ENCODE data around the gene MPG.

MPG gene

DNA sequence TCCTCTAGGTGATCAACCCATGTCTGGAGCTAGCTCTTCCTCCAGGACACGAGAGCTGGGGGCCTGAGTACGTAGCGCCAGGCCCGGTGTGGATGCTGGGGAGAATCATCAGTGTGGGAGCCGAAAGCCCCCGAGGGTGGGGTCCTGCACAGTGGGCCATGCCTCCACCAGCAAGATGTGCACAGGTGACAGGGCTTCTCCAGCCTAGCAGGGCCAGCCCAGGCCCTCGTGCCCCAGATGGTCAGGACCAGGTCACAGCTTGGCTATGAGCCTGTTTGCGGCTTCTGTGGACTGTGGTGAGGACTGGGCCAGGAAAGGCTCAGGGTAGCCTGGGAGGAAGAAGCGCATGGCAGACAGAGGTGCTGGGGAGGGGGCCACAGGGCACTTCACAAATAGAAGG, 7.8 kb downstream of the MPG start:
- DNase-seq: no peak

DNA sequence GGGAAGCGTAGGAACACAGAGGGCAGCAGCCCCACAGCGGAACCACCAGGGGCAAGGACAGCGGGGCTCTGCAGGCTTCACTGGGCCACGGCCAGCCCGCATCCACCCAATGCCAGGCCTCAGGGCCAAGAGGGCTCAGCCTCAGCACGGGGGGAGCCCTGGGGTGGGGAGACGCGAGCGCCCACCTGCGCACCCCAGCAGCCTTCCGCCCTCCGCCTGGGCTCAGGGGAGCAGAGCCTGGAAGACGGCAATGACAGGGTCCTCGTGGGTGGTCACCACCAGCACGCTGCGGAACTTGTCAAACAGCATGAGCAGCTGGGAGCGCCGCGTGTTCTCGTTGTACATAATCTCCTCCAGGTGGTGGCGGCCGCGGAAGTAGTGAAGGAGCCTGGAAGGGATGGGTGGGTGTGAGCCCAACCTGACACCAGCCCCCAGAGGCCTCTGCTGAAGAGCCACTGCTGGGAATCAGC, 8.5 kb downstream of the MPG start:
- no peak for DNase-seq

DNA sequence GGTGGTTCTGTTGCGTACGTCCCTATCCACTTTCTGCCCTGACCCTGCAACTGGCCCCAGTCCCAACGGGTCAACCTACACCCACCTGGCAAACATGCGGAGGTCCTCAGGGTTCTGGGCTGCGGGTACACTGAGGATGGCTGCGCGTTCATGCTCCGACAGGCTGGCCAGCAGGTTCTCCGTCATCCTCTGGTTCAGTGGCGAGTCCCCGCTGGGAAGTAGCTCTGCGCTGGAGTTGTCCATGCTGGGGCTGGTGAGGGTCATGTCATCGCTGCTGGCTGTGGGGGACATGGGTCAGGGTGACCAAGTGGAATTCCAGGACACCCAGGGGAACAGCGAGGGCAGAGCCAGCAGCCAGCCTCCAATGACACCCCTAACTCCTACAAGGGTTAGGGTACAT, 10.6 kb downstream of the MPG start:
- no peak for DNase-seq

DNA sequence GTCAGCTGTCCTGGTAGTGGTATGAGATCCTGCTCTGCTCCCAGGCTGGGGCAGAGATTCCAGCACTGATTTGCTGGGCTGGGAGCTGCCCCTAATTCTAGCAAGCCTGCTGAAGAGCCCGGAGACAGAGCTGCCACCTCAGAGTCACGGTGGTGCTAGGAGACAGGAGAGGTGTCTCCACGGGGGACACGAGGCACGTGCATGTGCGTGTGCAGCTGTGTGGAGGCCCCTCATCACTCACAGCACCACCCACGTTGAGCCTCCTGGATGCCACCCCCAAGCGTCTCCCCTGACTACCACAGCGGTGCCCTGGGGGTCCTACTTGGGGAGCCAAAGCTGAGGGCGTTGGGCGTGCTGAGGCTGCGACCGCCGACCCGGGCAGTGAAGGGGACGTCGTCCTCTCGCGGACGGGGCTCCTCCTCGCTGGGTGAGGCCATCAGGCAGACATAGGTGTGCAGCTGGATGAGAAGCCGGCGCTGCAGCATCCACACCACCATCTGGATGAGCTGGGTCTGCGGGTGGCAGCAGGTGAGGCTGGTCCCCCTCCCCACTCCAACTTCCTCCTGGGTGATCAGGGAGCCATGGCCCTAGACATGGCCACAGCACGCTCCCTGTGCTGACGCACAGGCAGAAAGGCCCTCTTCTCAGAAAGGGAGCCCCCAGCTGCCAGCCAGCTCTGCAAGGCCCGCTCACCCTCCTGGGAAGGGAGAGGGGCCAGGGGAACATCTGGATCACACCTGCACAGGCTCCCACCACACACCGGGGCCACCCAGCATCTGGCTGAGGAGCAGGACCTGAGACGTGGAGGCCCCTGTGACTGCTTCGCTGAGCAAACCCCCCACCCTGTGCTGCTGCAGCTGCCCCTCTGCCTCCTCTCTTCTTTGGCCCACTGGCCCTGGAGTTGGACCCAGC, 11.6 kb downstream of the MPG start:
- no peak for DNase-seq

DNA sequence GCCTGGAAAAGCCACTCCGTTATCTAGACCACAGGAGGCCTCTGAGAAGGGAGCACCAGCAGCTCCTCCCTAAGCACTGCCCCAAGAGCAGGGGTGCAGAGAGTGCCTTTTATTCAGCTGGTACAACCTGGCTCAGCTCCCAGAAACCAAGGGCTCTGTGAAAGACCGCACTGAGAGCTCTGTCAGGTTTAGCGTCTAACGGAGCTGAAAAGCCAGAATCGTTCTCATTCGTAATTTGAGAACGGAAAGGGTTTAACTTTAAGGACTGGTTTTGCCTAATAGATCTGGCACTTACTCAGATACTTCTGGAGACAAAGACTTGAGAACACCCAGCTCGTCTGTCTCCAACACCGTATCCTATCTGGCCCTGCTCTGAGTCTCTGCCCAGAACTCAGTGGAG, 13.5 kb downstream of the MPG start:
- DNase-seq: no peak

DNA sequence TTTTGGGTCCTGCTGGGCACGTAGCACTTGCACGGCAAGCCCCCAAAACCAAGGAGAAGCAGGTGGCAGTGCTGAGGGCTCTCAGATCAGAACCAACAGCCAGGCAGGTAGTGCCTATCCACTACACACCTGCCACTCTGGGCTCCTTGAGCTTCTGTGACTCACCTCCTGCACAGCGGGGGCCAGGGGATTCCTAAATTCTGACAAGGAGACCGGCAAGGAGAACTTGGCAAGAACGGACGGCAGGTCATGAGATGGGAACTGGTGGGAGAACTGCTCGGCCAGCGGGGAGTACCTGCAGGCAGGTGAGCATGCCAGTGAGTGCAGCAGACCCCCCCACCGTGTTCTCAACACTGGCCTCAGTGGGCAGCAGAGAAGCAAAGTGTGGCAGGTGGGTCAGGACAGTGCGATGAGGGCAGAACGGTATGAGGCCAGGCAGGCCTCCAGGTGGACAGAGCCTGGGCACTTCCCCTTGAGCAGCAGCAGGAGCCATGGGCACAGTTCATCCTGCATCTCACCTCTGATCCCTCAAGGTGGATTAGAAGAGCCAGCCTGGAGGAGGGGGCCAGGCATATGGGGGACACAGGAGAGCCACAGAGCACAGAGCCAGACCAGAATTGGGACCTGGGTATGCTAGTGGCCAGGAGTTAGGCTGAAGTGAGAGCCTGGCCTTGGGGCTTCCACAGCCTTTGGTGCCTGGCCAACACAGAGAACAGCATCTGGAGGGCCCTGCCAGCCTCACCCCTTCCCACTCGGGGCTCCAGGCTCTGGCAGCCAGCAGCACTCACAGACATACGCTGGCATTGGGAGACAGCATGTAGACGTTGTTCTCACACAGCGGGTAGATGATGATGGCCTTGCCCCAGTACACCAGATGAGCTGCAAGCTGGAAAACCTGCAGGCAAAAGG, 14.7 kb downstream of the MPG start:
- no peak for DNase-seq

DNA sequence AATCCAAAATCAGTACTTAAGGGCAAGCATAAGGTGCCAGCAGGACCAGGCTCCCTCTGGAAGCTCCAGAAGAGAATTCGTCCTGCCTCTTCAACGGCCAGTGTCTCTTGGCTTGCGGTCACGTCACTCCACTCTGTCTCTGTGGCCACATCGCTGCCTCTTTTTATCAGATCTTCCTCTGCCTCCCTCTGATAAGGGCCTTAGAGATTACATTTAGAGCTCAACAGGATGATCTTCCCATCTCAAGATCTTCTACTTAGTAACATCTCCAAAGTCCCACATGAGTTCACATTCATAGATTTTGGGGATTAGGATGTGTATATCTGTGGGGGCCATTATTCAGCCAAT, 16.9 kb downstream of the MPG start:
- no peak for DNase-seq

DNA sequence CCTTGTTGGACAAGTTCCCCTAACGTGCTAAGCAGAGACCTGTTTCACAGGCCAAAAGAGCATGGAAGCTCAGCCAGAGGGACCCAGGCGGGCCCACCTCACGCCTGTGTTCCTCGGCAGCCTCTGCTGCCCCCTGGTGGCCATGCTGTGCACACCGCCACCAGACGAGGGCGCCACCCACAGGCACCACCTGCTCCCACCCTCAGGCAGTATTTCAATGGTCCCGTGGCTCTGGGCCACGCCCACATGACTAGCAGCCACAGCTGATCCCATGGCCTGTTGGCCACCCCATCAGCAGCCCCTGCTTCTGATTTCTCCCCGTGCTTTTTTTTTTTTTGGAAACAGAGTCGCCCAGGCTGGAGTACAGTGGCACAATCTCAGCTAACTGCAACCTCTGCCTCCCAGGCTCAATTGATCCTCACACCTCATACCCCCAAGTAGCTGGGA, 18.9 kb downstream of the MPG start:
- peak; percentile 84 for DNase-seq

DNA sequence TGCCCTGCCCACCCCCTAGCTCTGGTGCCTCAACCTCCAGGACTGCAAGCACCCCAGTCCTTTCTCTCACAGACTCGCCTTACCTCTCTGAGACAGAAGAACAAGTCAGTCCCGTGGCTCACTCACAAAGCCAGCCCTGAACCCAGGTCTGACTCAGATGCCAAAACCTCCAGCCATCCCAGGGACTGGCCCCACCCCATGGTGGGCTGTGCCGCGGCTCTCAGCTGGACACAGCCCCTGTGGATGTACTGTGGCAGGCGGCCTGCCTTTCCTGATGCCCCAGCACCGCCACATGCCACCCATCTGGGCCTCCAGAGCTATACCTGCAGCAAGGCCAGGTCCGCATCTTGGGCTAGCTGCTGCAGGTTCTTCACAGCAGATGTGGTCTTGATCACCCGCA, 19.8 kb downstream of the MPG start:
- no peak for DNase-seq

DNA sequence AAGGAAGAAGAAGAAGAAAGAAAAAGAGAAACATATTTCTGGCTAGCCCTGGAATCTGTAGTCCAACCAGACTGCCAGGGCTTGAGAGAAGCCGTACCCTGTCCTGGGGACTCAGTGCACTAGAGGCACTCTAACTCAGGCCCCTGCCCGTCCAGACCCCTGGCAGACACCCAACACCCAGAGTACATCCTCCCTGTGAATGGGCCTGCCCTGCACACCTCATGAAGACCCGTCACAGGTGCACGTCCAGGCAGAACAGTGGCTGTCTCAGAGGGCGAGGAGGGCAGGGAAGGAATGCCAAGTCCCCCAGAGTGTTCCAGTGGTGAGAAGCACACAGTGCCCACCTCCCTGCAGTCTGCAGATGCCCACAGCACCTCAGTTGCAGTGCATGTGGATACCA, 23.0 kb downstream of the MPG start:
- no peak for DNase-seq

DNA sequence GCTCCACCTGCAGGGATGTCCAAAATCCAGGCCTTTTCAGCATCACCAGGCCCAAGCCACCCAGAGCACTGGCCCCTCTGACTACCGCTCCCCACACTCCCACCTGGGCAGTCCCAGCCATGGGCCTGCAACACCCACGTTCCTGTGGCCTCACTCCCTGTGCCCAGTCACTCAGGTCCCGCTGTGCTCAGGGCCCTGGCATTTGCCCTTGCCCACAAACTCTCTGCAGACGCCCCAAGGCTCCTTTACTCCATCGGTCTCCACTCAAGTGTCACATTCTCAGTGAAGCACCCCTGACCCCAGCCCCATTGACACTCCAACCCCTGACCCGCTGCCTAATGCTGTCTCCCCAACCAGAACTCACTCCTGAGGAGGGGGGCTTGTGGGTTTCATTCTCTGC, 23.6 kb downstream of the MPG start:
- no peak for DNase-seq

DNA sequence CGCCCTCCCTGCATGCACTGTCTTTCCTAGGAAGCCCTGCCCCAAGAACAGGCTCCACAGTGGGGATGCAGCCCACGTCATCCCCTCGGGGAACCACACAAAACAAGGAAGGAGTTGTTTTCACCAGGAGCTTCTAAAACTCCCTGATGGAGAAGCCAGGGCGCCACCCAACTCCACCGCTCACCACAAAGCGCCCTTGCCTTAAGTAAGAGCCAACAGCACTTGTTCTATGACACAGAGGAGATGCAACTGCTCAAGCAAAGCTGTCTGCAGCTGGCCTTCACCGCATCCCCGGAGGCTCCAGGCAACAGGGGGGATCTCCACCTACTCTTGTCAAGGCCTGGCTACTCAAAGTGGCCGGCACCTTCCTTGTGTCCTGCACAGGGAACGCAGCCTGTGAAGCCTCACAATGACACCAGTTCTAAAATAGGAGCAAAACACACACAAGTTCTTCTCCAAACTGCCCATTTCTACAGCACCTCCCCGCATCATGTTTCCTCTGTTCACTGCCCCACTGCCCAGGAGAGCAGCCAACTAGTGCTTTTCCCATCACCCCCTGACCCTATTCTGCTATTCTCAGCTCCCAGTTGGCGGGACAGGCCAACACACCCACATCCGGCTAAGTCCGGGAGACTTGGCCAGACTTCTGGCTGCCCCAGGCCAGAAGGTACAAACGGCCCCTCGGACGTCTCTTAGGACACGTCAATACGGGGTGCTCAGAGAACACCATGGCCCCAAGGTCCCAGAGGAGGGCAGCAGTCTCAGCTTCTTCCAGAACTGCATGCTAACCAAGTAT, 24.2 kb downstream of the MPG start:
- no peak for DNase-seq

DNA sequence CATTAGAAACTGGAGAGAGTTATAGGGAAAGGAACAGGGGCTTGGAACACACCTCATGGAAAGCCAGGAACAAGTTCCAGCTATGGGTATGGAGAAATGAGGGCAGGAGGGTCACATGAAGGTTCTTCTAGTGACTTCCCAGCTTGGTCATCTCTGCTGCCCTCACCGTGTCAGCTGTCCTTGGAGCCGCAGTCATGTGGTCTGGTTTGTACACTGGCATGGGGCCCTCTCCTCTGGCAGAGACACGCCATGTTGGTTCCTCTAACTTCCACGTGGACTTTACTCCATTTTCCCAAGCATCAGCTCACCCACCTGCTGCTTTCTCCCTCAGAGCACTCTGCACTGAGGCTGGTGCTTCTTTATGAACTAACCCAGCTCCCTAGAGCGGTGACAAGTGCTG, 26.3 kb downstream of the MPG start:
- DNase-seq: no peak

DNA sequence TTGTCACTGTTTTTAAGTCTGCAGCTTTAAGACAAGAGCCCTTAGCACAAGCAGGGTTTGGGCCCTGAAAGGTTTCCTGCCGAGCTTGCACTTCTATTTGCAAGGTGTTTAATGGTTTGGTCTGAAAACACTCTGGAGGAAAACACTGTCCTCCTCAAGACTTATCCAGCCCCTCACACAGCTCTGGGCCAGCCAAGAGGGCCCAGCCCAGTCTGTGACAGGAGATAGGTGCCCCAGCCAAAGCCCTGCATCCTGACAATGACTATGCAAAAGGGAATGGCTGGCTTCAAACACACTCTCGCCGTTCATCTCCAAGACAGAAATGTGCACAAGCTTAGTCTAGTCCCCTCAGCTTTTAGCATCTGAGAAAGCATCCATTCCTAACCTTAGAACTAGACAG, 26.9 kb downstream of the MPG start:
- no peak for DNase-seq

DNA sequence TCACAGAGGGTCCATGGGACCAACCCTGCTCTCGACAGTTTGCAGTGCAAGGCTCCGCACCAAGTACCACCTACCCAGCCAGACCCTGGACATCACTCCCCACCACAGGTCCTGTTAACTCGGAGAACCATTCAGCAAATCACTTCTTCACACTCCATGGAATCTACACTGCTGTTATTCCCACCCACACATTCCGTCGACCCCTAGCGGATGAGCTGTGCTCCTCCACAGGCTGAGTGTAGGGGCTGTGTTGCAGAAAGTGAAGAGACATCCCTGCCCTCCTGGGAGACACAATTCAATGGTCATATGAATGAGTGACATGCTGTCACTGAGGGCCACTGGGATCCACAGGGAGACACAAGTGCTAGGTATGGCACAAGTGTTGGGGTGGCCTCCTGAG, 27.5 kb downstream of the MPG start:
- no peak for DNase-seq

DNA sequence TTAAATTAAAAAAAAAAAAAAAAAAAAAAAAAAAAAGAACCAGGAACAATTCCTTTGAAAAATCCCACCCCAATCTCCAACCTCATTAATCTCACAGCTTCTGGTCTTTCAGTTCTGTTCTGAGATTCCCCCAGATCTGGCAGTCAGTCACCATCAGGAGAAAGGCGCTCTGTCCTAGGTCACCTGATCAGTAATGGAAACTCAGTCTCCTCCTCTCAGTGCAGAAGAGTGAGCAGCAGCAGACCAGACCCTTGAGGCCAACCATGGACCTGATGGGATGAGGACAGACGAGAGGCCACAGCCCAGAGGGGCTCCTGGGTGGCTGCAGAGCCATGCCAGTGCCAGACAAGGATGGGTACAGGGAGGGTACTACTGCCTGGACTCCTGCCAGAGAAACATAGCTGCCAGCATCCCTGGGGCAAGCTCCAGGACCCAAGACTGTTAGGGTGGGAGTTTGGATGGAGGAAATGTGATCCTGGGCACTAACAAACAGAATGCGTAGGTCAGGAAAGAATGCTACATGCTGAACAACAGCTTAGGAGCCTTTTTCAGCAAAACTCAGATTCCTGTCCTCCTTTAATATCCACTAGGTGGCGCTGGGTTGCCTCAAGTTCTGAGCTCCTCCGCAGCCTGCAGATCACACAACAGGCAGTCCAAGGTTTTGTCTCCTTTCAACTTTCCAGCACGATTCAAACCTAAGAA, 28.7 kb downstream of the MPG start:
- peak; percentile 32 for DNase-seq

DNA sequence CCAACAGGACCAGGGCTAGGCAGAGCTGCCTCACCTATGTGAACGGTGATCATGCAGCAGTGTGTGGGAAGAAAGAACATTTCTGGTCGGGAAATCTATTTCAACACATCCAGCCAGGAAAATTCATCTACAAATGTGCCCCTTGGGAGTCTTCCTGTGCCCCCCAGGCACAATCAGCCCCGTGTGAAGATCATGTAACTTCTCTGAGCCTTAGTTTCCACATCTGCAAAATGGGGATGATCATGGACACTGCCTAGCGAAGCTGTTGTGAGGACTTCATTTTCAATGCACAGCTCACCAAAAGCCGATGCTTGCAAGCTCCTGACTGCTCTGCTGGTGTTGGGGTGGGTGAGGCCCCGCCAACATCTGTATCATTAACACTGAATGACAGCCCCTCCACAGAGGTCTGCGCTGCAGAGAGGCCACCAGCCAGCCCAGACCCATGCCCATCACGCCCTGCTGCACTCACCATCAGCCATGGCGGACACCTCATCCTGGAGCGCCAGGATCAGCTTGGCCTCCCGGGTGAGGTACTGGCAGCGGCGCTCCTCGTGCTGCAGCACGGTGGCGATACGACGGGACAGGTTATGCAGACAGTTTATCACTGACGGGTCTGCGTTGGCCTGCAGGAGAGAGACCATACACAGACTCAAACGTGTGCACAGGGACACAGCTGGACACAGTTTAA, 34.3 kb downstream of the MPG start:
- no peak for DNase-seq

DNA sequence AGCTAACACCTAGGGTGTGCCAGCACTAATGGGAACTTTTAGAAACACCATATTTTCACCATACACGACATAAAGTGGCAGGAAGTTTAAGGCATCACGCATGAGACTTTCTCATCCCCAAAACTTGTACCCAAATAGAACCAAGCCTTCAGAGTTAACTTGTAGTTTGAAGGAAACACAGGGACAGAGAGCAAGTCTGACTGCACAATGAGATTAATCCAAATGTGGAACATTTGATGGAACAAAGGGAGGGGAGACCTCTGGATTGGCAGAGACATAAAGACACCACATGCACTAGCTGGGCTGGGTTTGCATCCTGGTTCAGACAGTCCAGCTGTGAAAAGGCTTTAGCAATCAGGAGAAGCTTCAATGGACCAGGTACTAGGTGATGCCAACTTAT, 36.3 kb downstream of the MPG start:
- no peak for DNase-seq

DNA sequence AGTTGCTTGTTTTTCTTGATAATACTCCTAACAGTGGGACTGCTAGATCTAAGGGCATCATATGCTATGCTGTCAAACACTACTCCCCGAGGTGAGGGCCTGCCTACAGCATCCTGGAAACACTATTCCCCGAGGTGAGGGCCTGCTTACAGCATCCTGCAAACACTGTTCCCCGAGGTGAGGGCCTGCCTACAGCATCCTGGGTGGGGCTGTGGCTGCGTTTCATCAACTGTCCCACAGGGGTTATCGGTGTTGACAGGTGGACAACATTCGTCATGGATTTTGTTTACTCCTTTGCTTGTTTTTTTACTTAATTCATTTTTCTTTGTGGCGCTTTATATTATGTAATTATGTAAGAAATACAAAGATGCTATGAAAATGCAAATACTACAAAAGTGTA, 38.0 kb downstream of the MPG start:
- DNase-seq: no peak

DNA sequence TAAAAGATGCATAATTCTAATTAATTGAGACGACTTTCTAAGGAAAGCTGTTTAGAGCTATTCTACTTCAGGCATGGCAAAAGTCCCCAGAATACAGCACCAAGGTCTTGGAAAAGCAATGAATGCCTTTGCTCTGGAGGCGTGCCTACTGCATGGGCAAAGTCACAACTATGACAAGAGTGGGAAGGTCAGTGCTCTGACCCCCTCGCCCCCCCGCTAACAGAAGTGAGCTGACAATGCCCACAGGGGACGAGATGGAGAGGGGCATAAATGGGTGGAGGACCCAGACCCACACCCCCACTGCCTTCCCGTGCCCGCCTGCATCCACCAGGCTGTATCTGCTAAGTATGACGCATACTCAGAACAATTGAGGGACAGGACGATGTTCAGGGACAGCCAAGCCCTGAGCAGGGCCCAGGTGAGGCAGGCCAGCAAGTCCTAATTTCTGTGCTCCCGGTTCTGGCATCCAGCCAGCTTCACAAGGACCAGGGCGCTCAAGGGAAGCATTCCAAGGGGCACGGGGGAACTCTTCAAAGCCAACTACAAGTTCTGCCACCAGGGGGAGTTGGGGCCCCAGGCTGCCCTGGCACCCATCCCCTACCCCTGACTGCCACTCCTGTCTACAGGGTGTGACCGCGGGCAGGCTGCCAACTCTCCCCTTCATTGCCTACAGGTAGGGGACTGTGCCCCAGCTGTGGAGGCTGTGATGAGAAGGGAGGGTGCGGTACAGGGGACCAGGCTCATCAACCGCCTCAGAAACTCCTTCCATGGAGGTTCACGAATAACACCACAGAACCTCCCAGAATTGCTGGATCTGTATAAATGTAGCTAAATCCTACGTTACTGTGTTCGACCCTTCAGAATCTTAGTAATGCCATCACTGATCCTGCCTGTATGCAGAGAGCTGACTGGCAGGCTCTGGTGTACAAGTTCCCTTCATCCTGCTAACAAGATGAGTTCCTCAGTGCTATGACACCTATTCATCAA, 39.6 kb downstream of the MPG start:
- DNase-seq: peak; percentile 60

DNA sequence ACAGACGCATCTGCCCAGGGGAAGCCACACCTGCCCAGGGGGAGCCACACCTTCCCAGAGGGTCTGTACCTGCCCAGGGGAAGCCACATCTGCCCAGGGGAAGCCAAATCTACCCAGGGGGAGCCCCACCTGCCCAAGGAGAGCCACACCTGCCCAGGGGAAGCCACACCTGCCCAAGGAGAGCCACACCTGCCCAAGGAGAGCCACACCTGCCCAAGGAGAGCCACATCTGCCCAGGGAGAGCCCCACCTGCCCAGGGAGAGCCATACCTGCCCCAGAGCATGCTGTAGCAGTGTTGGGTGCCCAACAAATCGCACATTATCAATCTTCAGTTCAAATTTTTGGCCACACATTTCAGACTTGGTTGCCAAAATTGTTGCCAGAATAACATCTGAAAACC, 40.8 kb downstream of the MPG start:
- no peak for DNase-seq

All from stimulated activated CD4-positive, alpha-beta T cell treated with anti-CD3 and anti-CD28 coated beads, Interleukin-12 subunit alpha, Interleukin-12 subunit beta, amount 100 ng/mL, for 4 hours (primary cell).